ENCODE measurements around the gene LMF1.

The LMF1 gene

DNA sequence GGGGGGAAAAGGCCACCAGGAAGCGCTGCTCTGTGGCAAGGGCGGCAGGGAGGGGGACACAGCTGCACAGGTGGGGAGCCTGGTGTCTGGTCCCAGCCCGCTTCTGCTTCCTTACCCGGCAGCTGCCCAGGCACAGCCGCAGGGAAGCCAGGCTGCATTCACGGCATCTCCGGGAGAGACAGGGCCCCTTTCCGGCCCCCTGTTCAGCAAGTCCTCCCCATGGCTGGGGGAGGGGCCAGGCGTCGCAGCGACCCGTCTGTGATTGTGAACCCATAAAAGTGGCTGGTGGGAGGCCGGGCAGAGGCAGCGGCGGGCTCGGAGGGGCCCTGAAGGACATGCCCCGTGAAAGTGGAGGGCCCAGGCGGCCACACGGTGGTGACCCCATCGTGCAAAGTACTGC is 39.5 kb upstream of the LMF1 start:
- ChIA-PET POLR2A (no interaction called here), CTCF (no interaction called here)
- no peak for DNase-seq (ENCODE audit: low read depth, low spot score)
- H3K4me3 ChIP-seq (ENCODE audit: low read depth, low read length), result no peak overlapping the region
- TF ChIP-seq, protein P1, sequence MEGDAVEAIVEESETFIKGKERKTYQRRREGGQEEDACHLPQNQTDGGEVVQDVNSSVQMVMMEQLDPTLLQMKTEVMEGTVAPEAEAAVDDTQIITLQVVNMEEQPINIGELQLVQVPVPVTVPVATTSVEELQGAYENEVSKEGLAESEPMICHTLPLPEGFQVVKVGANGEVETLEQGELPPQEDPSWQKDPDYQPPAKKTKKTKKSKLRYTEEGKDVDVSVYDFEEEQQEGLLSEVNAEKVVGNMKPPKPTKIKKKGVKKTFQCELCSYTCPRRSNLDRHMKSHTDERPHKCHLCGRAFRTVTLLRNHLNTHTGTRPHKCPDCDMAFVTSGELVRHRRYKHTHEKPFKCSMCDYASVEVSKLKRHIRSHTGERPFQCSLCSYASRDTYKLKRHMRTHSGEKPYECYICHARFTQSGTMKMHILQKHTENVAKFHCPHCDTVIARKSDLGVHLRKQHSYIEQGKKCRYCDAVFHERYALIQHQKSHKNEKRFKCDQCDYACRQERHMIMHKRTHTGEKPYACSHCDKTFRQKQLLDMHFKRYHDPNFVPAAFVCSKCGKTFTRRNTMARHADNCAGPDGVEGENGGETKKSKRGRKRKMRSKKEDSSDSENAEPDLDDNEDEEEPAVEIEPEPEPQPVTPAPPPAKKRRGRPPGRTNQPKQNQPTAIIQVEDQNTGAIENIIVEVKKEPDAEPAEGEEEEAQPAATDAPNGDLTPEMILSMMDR (IDR thresholded peaks at IDR 0.05; ENCODE audit: insufficient read depth, low read length, missing control alignments), result no peak

DNA sequence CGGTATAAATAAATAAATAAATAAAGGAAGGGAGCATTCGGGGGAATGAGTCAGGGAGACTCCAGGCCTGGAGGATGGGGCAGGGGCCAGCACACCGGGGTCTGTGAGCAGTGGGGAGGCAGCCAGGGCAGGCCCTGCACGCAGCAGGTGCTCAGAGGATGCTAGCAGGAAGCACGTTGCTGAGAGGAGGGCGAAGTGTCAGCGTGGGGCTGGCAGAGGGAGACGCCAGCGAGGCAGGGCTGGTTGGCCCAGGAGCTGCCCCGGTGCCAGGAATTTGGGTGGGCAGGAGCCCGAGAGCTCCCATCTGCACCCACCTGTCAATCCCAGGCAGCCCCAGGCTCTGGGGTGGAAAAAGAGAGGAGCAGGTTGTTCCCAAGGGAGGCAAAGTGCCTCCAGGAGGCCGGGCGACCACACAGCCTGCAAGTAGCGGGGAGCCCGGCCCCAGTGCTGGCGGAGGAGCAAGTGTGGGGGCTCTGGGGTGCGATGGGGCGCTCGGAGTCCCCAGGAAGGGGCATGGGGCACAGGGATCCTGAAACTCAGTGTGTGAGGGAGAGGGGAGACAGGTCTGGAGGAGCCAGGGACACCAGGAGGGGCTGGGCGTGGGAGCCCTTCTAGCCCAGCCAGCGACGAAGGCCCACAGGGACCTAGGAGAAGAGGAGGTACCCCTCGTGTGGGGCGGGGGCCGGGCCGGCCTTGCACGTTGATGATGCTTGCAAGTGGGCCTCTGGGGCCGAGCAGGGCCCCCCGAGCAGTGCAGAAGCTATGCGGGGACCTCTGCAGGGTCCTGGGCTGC is 38.8 kb upstream of the LMF1 start:
- CTCF ChIA-PET, result no interaction called here
- TF ChIP-seq, protein P1 (IDR thresholded peaks at IDR 0.05; ENCODE audit: insufficient read depth, low read length, missing control alignments), result no peak
- no peak overlapping the region for H3K4me3 ChIP-seq (ENCODE audit: low read depth, low read length)
- POLR2A ChIA-PET, result no interaction called here
- no peak for DNase-seq (ENCODE audit: low read depth, low spot score)

DNA sequence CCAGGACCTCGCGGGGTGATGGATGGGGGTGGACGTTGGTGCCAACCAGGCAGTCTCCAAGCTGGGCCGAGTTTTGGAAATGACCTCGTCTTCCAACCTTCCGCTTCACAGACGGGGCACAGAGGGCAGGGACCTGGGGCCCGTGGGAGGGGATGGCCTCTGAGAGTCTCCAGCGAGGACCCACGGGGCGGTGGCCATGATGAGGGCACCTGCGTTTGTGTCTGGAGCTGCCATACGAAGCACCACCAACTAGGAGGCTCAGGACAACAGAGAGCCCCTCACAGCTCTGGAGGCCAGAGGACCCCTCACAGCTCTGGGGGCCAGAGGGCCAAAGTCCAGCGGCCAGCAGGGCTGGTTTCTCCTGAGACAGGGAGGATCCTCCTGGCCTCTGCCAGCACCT is 37.3 kb upstream of the LMF1 start:
- no peak overlapping the region for H3K4me3 ChIP-seq (ENCODE audit: low read depth, low read length)
- ChIA-PET POLR2A (no interaction called here), CTCF (no interaction called here)
- no peak for DNase-seq (ENCODE audit: low read depth, low spot score)
- TF ChIP-seq, protein P1 (IDR thresholded peaks at IDR 0.05; ENCODE audit: insufficient read depth, low read length, missing control alignments), result no peak

DNA sequence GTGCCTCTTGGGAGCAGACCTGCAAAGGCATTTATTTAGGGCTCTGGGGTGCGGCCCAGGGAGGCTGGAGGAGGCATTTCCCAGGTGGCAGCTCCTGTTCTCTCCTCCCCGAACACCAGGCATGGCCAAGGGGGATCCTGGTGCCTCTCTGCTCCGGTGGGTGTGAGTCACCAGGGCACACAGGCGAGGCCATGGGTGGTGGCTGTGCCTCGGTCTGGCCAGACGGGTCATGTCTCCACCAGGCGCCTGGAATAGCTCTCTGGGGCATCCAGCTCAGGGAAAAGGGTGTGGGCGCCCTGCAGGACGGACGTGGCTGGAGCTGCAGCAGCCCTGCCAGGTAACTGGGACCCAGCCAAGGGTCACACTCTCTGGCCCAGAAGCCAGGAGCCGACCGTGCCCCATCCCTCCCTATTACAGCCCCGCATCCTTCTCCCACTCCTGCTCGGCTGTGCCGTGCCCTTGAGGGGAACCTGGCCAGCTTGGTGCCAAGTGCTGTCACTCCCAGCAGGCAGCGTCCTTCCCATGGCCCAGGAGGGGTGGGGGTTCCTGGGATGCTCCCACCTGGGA is 36.6 kb upstream of the LMF1 start:
- ChIA-PET CTCF (no interaction called here), POLR2A (no interaction called here)
- no peak overlapping the region for H3K4me3 ChIP-seq (ENCODE audit: low read depth, low read length)
- DNase-seq (ENCODE audit: low read depth, low spot score), result no peak
- TF ChIP-seq, protein P1 (IDR thresholded peaks at IDR 0.05; ENCODE audit: insufficient read depth, low read length, missing control alignments), result no peak

DNA sequence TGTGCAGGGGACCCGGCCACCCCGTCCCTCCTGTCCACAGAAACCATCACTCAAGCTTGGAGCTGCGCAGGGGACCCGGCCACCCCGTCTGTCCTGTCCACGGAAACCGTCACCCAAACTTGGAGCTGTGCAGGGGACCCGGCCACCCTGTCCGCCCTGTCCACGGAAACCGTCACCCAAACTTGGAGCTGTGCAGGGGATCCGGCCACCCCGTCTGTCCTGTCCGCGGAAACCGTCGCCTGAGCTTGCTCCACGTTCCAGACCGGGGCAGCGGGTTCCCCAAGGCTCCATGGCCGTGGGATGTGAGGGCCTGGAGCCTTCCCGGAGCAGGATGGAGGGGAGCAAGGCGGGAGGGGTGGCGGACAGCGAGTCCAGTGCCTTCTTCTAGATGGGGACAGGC is 36.0 kb upstream of the LMF1 start:
- ChIA-PET POLR2A (no interaction called here), CTCF (no interaction called here)
- no peak for DNase-seq (ENCODE audit: low read depth, low spot score)
- TF ChIP-seq, protein P1 (IDR thresholded peaks at IDR 0.05; ENCODE audit: insufficient read depth, low read length, missing control alignments), result no peak
- H3K4me3 ChIP-seq (ENCODE audit: low read depth, low read length), result no peak overlapping the region

DNA sequence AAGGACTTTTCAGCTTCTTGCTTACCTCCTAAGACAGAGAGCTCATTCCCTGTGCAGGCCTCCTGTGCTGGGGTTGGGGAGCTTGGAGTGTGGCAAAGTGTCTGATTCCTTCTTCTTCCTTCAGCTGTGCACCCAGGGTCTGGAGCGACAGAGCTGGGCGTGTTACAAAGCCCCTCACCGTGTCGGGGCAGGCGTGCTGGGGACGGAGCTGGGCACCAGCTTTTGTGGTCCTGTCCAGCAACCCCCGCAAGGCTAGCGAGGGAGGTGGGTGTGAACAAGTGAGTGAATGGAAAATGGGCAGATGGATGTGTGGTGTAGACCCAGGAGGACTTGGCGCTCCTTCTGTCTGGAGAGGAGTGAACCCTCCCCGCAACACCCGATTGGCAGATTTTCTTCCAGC is 34.5 kb upstream of the LMF1 start:
- DNase-seq (ENCODE audit: low read depth, low spot score), result no peak
- ChIA-PET POLR2A (no interaction called here), CTCF (no interaction called here)
- H3K4me3 ChIP-seq (ENCODE audit: low read depth, low read length), result no peak overlapping the region
- TF ChIP-seq, protein P1 (IDR thresholded peaks at IDR 0.05; ENCODE audit: insufficient read depth, low read length, missing control alignments), result no peak
